SK-N-MC (cell line): ENCODE measurements around the gene SMIM20.

Experiments
- EZH2 ChIP-seq: fragments of 200-600 bp; sonication (generic); IDR thresholded peaks from one replicate; pipeline ENCODE4 v1.6.1; 2017; ENCODE audit warnings: antibody characterized with exemption
- POLR2AphosphoS5 ChIP-seq: IDR thresholded peaks from 2 replicates; pipeline ENCODE4 v1.6.1; 2012; ENCODE audit warnings: mild to moderate bottlenecking, low read depth, low read length, borderline replicate concordance

GRCh38 chr4:25888781-25889180 is 25.2 kb upstream of the SMIM20 start:
- no peak for TF ChIP-seq EZH2
- TF ChIP-seq POLR2AphosphoS5, result no peak
